GM21390 (cell line): ENCODE data around the gene SOX1.

Experiments used
- ATAC-seq: cut with Tn5 transposase; IDR thresholded peaks from one replicate; pipeline ENCODE4 v1.9.1; 2021; ENCODE audit not compliant: unreplicated experiment

Gene SOX1

DNA sequence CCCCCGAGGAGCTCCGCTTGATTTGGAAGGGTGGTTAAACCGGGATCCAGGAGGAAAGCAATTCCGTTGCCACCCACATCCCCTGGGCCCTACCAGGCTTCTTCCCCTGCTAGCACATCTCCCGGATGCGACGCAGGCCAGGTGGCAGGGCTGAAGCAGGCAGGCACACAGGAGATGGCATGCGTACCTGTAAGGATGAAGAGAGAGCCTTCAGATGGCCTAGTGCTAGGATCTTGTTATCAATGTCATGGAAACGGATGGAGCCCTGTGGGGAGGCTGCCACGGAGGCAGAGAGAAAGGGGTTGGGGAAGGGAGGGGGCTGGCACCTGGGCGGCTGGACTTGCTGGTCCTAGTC is 8.5 kb upstream of the SOX1 start:
- ATAC-seq, result no peak

DNA sequence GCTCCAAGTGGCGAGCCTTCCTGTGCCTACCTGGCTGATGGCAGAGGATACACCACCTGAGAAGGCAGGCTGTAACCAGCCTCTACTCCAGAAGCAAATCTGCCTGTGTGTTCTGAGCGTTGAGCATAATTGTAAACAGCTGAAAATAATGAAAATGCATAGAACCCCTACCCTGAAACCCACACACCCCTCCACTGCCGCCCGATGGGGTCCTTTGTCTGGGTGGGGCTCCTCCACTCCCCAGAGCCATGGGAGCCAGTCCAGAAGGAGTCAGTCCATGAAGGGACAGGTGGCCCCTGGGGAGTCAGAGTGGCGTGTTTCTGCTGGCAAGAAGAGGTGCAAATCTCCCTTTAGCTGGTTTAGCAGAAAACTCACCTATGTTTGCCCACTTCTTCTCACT is 8.0 kb upstream of the SOX1 start:
- ATAC-seq, result no peak

DNA sequence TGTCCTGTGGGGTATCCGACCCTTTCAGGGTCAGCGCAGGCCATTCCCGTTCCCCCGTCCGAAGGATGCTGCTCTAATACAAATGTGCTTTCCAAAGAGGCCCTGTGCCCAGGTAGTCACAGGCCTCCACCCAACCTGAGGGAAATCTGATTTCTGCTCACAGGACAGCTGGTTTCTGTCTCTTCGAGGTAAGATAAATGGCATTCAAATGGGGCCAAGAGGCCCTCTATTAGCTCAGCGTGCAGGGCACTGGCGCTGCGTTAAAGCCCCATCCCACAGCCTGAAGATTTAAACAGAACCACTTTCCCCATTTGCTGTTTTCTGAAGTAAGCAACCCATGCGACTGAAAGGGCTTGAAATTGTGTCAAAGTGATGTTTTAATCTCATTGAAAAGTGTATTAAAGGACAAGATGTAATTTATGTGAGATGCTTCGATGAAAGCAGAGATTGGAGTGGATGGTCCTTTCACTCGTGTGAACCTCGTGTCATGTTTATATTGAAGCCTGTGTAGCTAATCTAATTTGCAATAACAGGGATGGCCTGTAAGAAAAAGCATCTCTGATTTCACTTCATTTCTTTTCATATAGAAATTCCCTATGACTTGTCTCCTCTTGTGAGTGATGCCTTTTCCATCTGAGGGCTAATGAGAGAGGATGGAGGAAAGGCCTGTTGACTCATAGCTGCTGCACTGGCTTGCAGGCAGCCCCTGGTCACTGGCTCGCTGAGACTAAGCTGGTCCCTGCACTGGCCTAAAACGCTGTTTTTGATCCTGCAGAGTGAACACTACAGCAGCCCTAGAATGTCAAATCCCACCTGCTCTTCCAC is 7.3 kb upstream of the SOX1 start:
- ATAC-seq, result no peak

DNA sequence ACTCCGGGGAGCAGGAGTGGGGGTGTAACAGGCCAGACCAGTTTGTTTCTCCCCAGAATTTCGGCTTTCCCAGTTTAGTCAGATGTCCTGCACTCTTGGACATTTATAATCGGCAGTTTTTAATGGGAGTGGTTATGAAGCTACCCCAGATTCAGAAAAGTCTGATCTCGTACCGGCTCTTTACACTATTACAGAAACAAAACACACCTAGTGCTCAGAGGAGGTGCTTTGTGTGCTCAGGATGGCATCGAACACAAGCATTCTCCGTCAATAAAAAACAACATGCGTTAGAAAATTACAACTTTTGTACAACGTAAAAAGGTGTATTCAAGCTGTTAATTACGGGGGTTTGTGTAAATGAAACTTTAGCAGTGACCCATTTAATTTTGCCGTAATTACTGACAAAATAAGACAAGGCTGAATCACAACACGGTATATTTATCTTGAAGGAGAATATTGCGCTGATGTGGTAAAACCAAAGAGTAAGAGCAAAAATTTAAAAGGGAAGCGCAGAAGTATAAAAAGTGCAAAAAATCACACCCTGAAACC is 6.6 kb upstream of the SOX1 start:
- no peak for ATAC-seq

DNA sequence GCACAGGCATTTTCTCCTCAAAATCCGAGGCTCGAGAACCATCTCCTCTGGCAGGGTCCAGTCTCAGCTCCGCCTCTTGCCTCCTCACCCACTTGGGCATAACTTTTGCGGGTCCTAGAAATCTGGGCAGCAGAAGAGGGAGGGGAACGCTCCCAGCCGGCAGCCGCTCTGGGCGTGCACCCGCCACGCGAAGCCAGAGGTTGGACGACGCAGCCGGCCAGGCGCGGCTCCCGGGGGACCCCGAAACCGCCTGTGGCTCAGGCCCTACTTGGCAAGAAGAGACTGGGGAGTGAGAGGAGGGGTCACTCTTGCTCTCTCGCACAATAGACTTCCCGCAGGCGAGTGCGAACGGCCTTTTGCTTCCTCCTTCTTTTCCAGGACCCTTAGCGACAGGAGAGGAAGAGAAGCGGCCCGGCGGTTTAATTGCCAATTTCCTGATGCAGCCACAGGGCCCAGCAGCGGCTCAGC is 6.0 kb upstream of the SOX1 start:
- ATAC-seq, result no peak

DNA sequence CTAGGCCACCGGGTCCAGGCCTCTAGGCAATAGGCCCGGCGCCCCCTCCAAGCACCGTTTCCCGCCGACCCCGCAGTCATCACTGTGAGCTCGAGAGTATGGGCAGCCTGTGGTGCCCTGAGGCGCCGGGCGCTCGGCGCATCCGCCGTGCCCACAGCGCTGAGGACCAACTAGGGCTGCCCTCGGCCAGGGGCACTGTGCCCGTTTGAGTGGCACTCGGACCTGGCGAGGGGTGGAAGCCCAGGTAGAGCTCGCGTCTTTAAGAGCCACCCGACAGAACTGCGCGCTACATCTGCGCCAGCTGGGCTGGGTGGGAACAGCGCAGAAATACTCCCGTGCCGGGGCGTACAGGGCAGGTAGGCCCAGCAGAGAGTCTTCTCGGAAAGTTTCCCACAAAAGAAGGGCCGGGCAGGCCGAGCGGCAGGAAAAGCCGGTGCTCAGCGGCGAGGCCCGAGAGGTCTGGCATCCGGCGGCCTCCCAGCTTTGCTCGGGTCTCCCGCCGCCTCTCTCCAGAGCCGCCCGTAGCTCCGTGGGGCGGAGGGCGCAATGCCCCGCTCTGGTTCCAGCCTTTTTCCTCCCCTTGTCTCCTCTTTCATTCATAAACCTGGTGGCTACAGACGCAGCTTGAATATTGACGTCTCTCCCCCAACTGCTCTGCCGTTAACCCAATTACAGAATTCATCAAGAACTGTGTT is 5.4 kb upstream of the SOX1 start:
- no peak for ATAC-seq

DNA sequence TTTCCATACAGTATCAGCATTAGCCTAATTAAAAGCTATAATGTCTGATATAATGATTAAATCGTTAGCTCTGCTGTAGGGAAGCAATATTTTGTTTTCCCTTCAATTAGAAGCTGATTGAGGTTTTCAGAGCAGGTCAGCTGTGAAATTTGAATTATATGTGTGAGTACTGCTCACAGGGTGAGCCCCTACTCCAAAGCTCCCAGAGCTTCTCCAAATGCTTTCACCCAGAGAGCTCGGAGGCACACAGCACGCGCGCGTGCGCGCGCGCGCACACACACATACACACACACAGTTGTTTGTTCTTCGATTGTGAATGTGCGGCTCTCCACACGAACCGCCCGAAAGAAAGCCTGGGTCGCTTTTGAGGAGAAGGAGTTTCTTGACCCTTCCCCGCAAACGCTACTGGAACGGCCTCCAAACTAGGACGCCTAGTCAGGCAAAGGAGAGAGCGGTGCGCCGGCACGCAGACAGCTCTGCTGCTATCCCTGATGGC is 4.8 kb upstream of the SOX1 start:
- no peak for ATAC-seq

DNA sequence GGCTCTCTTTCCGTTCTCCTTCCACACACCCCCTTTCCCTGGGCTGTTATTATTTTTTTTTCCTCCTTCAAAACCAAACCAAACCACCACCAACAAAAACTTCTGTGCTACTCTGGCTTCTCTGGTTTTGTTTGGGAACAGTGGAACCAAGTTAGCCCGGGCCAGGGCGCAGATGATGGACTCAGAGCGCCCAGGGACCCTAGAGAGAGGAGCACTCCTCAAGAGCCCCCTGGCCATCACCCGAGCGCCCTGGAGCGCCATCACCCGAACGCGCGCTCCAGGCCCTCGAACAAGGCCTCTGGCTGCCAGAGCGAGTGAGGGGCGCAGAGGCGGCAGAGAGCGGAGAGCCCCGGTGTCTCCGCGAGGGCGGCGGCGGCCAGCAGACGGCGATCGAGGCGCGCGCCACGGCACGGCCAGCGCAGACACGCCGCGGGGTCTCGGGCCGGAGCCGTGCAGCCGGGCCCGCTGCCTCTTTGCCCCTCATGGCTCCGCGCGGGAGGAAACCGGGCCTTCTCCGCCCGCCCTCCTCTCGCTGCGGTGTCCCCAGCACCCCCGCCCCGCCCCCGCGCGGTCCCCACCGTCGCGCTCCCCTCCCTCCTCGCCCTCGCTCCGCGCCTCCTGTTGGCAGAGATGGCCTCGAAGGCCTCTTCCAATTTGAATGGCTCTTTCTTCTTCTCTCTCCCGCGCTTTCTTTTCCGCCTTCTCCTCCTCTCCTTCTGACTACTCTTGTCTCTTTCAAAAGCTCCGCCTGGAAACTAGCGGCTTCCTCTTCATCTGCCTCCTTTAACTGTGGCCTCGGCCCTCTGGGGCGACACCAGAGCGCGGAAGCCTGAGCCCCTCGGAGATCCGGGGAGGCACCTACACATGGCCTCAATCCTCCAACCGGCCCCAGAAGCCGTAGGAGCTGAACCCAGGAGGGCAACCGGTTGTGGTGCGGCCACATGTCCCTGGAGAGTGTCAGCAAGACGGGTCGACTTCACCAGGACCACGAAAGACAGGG is 4.1 kb upstream of the SOX1 start:
- ATAC-seq, result no peak

DNA sequence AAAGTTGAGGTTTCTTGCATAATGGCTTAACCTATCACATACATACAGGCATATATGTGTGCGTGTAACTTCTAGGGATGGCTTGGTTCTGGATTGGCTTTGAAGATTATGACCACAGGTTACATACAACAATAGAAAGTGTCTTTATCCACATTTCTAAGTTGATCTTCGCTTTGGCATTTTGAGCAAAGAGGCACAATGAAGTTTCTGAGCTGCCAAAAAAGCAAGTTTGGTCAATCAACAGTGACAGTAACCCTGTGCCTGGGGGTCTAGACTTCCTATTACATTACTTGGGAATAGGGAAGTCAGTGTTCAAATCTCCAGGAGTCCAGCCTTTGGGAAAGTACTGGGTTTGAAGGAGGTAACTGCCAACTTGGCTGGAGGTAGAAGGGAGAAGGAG is 3.1 kb upstream of the SOX1 start:
- no peak for ATAC-seq

DNA sequence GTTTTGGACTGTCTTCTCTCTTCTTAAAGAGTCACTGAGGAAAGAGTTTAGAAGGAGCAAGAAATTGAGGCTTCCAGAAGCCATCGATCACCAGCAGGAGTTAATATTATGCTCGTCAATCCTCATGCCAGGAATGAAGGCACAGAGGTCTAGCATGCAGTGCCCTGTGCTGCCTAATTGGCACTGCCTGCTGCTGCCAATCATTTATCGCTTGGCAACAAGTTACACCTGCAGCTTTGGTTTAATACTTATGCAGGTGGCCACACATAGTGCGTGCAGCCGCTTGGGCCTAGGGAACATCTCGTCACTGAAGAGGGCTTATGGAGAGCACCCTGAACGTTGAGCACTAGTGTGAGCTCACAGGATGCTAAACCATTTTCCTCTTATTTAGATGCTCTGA is 2.7 kb upstream of the SOX1 start:
- ATAC-seq, result no peak

DNA sequence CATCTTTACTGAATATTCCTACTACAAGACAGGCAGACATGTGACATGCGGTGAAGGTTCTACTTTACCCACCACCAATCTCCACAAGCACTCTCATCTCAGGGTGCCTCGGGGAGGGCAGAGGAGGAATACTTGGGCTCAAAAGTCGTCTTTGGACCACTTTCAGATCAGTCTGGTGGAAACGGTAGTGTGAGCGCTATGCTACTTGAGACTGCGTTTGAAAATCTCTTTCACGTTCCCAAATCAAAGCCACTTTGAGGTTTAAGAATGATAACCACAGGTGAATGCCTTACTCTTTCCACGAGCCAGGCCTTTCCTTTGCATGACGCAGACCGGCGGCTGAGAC is 1.5 kb upstream of the SOX1 start:
- no peak for ATAC-seq

DNA sequence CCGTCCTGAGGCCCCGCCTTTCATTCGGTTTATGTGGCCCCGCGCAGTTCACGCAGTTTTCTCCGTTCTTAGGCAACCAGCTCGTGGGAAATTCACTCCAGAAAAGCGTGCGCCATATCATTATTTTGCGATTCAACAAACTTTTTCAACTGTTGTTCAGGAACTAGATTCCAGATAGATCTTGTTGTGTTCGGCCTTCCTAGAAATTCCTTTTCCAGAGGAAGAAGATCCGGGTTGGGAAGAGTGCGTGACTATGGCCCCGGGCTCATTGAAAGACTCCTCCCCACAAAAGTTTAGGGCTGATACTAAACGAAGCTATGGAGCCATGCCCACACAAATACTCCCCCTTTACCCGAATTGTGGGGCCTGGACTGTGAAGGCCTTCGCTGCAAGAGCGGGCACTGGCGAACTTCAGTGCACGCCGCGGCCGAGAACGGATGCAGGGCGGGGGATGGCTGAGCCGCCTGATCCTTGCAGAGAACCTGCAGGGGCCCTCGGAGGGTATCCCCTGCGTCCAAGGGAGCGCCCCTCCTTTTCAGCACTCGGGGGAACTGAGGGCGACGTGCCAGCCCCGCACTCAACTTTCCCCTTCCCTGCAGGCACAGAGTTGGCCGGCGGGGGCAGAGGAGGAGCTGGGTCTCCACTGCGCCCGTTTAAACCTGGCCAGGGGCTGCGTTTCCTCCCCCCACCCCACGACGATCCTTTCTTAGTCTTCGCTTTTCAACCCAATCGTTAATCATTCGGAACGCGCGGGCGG is 904 bp upstream of the SOX1 start:
- no peak for ATAC-seq

DNA sequence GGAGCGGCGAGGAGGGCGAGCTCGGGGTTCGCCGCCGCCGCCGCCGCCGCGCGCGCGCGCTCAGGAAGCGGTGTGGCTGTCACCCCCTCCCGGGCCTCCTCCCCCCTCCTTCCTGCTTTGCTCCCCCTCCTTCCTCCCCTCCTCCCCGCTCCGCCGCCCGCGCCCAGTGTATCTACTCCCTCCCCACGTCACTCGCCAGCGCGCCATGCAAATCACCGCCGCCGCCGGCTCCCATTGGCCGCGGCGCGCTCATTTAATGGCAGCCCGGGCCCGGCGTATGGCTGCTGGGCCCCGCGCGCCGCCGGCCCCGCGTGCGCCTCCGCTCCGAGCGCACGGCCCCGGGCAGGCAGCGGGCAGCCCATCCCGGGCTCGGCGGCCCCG is 335 bp upstream of the SOX1 start:
- ATAC-seq, result no peak

DNA sequence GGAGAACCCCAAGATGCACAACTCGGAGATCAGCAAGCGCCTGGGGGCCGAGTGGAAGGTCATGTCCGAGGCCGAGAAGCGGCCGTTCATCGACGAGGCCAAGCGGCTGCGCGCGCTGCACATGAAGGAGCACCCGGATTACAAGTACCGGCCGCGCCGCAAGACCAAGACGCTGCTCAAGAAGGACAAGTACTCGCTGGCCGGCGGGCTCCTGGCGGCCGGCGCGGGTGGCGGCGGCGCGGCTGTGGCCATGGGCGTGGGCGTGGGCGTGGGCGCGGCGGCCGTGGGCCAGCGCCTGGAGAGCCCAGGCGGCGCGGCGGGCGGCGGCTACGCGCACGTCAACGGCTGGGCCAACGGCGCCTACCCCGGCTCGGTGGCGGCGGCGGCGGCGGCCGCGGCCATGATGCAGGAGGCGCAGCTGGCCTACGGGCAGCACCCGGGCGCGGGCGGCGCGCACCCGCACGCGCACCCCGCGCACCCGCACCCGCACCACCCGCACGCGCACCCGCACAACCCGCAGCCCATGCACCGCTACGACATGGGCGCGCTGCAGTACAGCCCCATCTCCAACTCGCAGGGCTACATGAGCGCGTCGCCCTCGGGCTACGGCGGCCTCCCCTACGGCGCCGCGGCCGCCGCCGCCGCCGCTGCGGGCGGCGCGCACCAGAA is 1.1 kb downstream of the SOX1 start:
- ATAC-seq, result no peak

DNA sequence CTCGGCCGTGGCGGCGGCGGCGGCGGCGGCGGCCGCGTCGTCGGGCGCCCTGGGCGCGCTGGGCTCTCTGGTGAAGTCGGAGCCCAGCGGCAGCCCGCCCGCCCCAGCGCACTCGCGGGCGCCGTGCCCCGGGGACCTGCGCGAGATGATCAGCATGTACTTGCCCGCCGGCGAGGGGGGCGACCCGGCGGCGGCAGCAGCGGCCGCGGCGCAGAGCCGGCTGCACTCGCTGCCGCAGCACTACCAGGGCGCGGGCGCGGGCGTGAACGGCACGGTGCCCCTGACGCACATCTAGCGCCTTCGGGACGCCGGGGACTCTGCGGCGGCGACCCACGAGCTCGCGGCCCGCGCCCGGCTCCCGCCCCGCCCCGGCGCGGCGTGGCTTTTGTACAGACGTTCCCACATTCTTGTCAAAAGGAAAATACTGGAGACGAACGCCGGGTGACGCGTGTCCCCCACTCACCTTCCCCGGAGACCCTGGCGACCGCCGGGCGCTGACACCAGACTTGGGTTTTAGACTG is 1.7 kb downstream of the SOX1 start:
- no peak for ATAC-seq

DNA sequence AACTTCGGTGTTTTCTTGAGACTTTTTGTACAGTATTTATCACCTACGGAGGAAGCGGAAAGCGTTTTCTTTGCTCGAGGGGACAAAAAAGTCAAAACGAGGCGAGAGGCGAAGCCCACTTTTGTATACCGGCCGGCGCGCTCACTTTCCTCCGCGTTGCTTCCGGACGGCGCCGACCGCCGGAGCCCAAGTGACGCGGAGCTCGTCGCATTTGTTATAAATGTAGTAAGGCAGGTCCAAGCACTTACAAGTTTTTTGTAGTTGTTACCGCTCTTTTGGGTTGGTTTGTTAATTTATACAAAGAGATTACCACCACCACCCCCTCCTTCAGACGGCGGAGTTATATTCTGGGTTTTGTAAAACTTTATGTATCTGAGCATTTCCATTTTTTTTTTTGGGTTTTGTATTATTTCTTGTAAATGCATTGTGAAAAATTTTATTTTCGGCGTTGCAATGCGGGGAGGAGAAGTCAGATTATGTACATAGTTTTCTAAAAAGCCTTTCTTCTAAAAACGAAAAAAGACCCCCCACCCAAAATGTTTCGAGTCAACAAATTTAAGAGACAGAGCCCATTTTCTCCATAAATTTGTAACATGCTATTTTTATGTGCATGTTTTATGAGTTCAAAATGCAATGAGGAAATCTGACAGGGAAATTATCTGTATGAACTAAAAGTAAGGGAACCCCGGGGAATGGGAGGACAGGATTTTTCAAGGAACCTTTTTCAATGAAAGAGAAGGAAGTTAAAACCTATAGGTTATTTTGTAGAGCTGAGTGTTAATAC is 2.3 kb downstream of the SOX1 start:
- ATAC-seq, result no peak

DNA sequence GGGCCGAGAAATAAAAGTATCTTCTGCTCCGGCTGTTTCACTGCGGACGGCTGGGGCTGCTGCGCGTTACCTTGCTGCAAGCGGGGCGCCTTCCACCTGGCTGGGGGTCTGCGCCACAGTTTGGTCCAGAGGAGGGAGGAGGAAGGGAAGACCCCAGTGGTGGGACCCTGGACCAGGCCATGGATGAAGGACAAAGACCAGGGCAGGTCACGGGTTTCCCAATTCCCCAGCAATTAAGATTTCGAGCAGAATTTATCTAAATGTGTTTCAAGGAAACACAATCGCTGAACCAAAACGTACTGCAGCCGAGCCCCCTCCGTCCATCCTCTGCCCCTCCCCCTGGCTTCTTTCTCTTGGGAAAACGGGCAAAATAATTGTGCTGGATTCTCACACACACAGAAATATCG is 2.9 kb downstream of the SOX1 start:
- no peak for ATAC-seq

DNA sequence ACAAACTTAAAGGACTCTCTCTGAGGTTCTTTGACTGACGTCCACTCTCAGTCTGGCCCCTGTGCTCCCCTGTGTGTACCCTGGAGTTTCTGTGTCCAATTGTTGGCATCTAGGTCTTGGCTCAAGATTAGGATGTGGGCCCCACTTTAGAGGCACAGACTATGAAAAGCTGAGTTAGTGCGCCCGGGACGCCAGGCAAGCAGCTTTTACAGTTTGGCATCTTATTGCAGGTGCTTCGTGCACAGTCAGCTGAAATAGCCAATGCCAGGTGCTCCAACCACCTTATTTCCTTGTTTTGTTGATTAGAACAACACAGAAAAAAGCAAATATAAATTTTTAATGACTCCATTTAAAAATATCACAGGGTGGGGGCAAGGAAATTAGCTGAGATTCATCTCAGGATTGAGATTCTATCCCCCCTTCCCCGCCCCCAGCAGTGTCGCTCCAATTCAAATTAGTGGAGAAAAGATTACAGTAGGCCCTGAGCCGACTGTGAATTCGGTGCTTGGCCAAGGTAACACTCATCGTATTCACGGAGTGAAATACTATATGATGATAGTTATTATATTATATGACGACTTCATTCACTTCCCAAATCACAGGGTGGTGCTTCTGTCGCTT is 4.3 kb downstream of the SOX1 start:
- ATAC-seq, result no peak
